Uterus (tissue), 4 donors: ENCODE measurements around the gene TTC39C. TPM values are rescaled to one million over a fixed set of nuclear protein-coding genes. Genes with fewer than 3 reads are reported as not detected.

ENCODE experiments used
- DNase-seq, 2 donors: peaks; one replicate each; pipeline ENCODE4 v3.0.0-alpha.2; 2019 to 2020
- H3K27ac ChIP-seq, 2 donors: fragments of 200-600 bp; sonication (generic); 1 replicate in 1 of 2; 2 replicates in 1 of 2; pipeline ENCODE4 v1.5.1; 2016 to 2018
- H3K27me3 ChIP-seq, 2 donors: fragments of 200-600 bp; sonication (generic); one replicate each; pipeline ENCODE4 v1.5.1; 2018 to 2019; ENCODE audit warnings: control low read depth in 1 of 2
- H3K36me3 ChIP-seq, 2 donors: fragments of 200-600 bp; sonication (generic); one replicate each; pipeline ENCODE4 v1.5.1; 2019; ENCODE audit warnings: control low read depth in 1 of 2
- H3K4me1 ChIP-seq, 2 donors: fragments of 200-600 bp; sonication (generic); one replicate each; pipeline ENCODE4 v1.5.1; 2018 to 2019; ENCODE audit warnings: control low read depth in 1 of 2
- H3K4me3 ChIP-seq, 2 donors: fragments of 200-600 bp; sonication (generic); 1 replicate in 1 of 2; 2 replicates in 1 of 2; pipeline ENCODE4 v1.5.1; 2018 to 2019; ENCODE audit warnings: mild to moderate bottlenecking in 1 of 2
- H3K9me3 ChIP-seq, 2 donors: fragments of 200-600 bp; sonication (generic); one replicate each; pipeline ENCODE4 v1.5.1; 2019; ENCODE audit warnings: control low read depth in 1 of 2
- POLR2A ChIP-seq, 2 donors: fragments of 450-650 bp; IDR thresholded peaks; one replicate each; pipeline ENCODE4 v1.6.1; 2016; ENCODE audit warnings: antibody characterized with exemption in 2 of 2, mild to moderate bottlenecking in 1 of 2, moderate library complexity in 1 of 2
- intact Hi-C: fragments of 100-400 bp; cut with DNase I; formaldehyde crosslinking; loops from one replicate; pipeline ENCODE4 v1.15.1; 2023; ENCODE audit warnings: low total_unique reads
- total RNA-seq, 4 donors: library from RNA; depleted of rRNA in 3 of 4; stranded (reverse); fragments of >200 nt in 3 of 4; gene quantifications; one replicate each; pipeline versions ENCODE4 v1.1.0 to v1.2.4, GENCODE V29; 2014 to 2023
- TF ChIP-seq, protein P1 (sequence below), 4 experiments: fragments of 200-600 bp in 2 of 4; fragments of 450-650 bp in 2 of 4; sonication (generic) in 2 of 4; IDR thresholded peaks; one replicate each; pipeline ENCODE4 v1.5.1; 2016 to 2019; ENCODE audit warnings: antibody characterized with exemption in 4 of 4, mild to moderate bottlenecking in 2 of 4, moderate library complexity in 1 of 4
- donor health status: DM: yes; HTN: yes; CAD: no.

TTC39C gene
- total RNA-seq, 4 donors from 2014 or later: 25.6 to 50.6 (median 33.5) TPM

DNA sequence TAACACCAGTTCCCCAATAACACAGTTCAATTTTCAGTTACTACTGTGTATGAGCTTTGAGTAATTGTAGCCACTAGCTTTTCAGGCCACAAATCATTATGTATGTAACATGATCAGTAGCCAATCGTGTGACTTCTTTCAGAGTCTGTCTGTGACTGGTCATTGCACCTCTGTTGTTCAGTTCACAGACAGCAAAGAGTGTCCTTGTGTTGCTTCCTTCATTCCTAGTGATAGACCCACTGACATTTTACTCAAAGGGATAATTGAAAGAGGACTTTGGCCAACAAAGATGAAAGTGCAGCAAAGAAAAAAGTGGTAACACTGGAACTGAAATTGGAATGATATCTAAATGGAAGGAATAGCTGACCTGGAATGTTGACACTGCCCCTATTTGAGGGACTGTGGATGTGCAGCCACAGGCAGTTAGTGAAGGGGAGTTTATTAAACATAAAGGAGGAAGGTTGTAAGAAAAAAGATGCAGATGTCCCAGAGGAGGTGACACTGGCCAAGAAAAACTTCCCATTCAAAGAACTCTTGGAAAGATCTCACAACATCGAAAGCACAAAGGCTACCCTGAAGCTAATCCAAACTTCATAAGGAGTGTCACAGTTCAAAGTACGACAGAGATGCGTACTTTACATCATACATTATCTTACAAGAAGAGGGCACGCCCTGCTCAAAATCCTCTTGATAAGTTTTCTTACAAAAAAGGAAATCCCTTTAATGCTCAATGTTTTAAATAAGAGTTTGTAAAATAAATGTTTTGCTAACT, 19.3 kb downstream of the TTC39C start:
- Histone ChIP-seq H3K27me3 (no peaks in the 10 kb centered on the region), H3K4me1 (no peaks in the 10 kb centered on the region), H3K27ac (no peak overlapping the region), H3K9me3 (no peaks in the 10 kb centered on the region), H3K36me3 (no peaks in the 10 kb centered on the region), H3K4me3 (no peak overlapping the region)
- no peak for DNase-seq
- TF ChIP-seq POLR2A (IDR thresholded peaks at IDR 0.05): no peak
- TF ChIP-seq, protein P1, sequence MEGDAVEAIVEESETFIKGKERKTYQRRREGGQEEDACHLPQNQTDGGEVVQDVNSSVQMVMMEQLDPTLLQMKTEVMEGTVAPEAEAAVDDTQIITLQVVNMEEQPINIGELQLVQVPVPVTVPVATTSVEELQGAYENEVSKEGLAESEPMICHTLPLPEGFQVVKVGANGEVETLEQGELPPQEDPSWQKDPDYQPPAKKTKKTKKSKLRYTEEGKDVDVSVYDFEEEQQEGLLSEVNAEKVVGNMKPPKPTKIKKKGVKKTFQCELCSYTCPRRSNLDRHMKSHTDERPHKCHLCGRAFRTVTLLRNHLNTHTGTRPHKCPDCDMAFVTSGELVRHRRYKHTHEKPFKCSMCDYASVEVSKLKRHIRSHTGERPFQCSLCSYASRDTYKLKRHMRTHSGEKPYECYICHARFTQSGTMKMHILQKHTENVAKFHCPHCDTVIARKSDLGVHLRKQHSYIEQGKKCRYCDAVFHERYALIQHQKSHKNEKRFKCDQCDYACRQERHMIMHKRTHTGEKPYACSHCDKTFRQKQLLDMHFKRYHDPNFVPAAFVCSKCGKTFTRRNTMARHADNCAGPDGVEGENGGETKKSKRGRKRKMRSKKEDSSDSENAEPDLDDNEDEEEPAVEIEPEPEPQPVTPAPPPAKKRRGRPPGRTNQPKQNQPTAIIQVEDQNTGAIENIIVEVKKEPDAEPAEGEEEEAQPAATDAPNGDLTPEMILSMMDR (IDR thresholded peaks at IDR 0.05): no peak
- intact Hi-C loops: no loop called here

DNA sequence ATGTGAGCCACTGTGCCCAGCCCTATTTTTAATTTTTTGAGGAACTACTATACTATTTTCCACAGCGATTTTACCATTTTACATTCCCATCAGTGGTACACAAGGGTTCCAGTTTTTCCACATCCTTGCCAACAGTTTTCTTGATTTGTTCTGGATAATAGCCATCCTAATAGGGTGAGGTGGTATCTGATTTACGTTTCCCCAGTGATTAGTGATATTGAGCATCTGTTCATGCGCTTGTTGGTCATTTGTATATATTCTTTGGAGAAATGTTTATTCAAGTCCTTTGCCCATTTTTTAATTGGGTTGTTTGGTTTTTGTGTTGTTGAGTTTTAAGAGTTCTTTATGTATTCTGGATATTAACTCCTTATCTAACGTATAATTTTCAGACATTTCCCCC, 20.8 kb downstream of the TTC39C start:
- DNase-seq: no peak
- Histone ChIP-seq H3K27ac (no peak overlapping the region), H3K9me3 (no peaks in the 10 kb centered on the region), H3K4me1 (no peaks in the 10 kb centered on the region), H3K27me3 (no peaks in the 10 kb centered on the region), H3K36me3 (no peaks in the 10 kb centered on the region), H3K4me3 (no peak overlapping the region)
- intact Hi-C loops: no loop called here
- no peak for TF ChIP-seq POLR2A (IDR thresholded peaks at IDR 0.05)
- TF ChIP-seq, protein P1 (IDR thresholded peaks at IDR 0.05): no peak

DNA sequence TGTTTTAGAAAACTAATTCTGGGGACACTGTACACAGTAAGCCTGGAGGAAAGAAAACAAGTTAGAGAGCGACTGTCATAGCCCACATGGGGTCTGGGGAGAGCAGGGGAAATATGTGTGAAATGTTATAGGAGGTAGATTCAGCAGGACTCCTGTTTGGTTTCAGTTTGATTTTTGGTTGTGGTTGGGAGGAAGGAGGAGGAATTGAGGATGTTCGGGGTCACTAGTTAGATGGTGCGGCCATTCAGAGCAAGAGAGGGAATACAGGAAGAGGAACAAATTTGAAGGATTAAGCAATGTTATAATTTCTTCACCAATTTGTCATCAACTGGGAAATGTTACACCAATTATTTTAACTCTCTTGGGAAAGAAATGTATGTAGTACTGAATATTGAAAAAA, 25.1 kb downstream of the TTC39C start:
- DNase-seq: no peak
- Histone ChIP-seq H3K4me3 (no peak overlapping the region), H3K27me3 (no peaks in the 10 kb centered on the region), H3K27ac (no peak overlapping the region), H3K36me3 (no peaks in the 10 kb centered on the region), H3K4me1 (no peaks in the 10 kb centered on the region), H3K9me3 (no peaks in the 10 kb centered on the region)
- intact Hi-C loops: no loop called here
- no peak for TF ChIP-seq POLR2A (IDR thresholded peaks at IDR 0.05)
- TF ChIP-seq, protein P1 (IDR thresholded peaks at IDR 0.05): no peak

DNA sequence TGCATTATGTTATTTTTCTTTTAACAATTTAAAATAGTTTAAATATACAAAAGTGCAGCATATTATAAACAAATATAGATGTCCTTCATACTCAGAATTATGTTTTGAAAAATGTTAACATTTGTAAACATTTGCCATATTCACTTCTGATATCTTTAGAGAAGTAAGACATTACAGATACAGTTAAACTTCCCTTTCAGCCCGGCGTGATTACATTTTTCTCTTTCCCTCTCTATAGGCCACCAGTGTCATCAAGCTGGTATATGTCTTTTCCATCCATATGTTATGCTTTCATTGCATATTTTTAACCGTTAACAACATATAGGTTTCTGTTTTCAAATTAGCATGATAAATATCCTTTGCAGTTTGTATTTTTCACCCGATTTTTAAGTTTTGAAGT, 27.1 kb downstream of the TTC39C start:
- TF ChIP-seq POLR2A (IDR thresholded peaks at IDR 0.05): no peak
- TF ChIP-seq, protein P1 (IDR thresholded peaks at IDR 0.05): no peak
- intact Hi-C loops: no loop called here
- no peaks in the 10 kb centered on the region for H3K36me3 ChIP-seq
- H3K9me3 ChIP-seq: no peaks in the 10 kb centered on the region
- no peaks in the 10 kb centered on the region for H3K27me3 ChIP-seq
- DNase-seq: no peak
- no peak overlapping the region for H3K4me3 ChIP-seq
- no peaks in the 10 kb centered on the region for H3K4me1 ChIP-seq
- no peak overlapping the region for H3K27ac ChIP-seq

DNA sequence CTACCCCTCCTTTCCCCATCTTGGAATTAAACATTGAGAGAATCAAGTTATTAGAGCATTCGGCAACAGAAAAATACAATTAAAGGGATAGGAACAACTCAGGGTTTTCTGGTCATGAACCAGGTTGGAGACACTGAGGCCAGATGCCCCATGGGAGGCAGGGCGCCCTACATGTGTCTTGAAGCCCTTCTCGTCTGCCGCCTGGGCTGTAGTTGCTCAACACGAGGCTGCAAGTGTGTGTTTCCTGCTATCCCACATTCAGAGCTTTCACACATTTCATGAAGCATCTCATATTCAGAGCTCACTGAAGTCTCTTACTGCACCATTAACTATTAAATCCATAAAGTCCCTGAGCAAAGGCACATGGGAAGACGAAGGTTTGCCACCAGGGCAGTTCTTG, 28.8 kb downstream of the TTC39C start:
- no peak for TF ChIP-seq POLR2A (IDR thresholded peaks at IDR 0.05)
- TF ChIP-seq, protein P1 (IDR thresholded peaks at IDR 0.05): no peak
- Histone ChIP-seq H3K27me3 (no peaks in the 10 kb centered on the region), H3K9me3 (no peaks in the 10 kb centered on the region), H3K27ac (no peak overlapping the region), H3K4me3 (no peak overlapping the region), H3K36me3 (no peaks in the 10 kb centered on the region), H3K4me1 (no peaks in the 10 kb centered on the region)
- intact Hi-C loops: no loop called here
- DNase-seq: no peak
